ENCODE measurements around the gene FGF6.

FGF6 gene

DNA sequence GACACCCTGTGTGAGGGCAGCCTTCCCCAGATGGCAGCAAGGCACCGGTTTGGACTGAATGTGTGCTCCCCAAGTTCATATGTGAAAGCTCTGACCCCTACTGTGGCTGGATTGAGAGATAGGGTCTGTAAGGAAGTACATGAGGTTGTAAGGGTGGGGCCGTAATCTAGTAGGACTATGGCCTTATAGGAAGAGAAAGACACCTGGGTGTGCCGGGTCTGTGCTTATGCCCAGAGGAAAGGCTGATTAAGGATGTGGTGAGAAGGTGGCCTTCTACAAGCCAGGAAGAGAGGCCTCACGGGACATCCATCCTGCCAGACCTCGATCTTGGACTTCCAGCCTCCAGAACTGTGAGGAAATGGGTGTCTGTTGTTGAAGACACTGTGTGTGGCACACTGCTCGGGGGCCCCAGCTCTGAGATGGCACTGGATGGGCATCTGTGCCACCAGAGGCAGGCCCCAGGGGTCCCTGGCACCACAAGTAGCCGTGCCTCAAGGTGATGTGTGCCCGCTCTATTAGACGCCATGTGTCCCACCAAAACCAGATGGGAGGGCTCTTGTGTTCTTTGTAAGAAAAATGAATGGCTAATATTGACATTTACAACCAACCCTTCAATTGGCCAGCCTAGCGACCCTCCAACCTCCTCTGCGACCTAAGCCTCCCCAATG lies 22.0 kb downstream of the FGF6 start:
- H3K27ac ChIP-seq = no peak overlapping the region
- no peaks in the 10 kb centered on the region for H3K27me3 ChIP-seq
- no peaks in the 10 kb centered on the region for H3K36me3 ChIP-seq
- no peak for TF ChIP-seq CTCF (IDR thresholded peaks at IDR 0.05)
- DNase-seq = no peak
- H3K4me1 ChIP-seq = no peaks in the 10 kb centered on the region
- intact Hi-C loops (cut with DNase I; ENCODE audit: low total_unique reads) = no loop called here
- H3K9me3 ChIP-seq = no peaks in the 10 kb centered on the region
- no peak overlapping the region for H3K4me3 ChIP-seq

GRCh38 chr12:4422985-4423384 lies 22.6 kb downstream of the FGF6 start:
- intact Hi-C loops (cut with DNase I; ENCODE audit: low total_unique reads) = no loop called here
- peaks cover 0 to under 1% of the 10 kb centered on the region in 2 donors for H3K27me3 ChIP-seq

GRCh38 chr12:4421590-4422031 lies 24.0 kb downstream of the FGF6 start:
- H3K36me3 ChIP-seq = no peaks in the 10 kb centered on the region
- peaks cover 0 to 6% of the 10 kb centered on the region in 2 donors for H3K27me3 ChIP-seq
- peak; percentile 29 to 38 for TF ChIP-seq CTCF (IDR thresholded peaks at IDR 0.05)
- no peaks in the 10 kb centered on the region for H3K4me1 ChIP-seq
- no peak overlapping the region for H3K4me3 ChIP-seq
- intact Hi-C loops (cut with DNase I; ENCODE audit: low total_unique reads) = no loop called here
- H3K9me3 ChIP-seq = no peaks in the 10 kb centered on the region
- no peak overlapping the region for H3K27ac ChIP-seq
- DNase-seq = no peak

More at GRCh38 chr12:4422985-4423384, 22.6 kb downstream of the FGF6 start:
- no peak for TF ChIP-seq CTCF (IDR thresholded peaks at IDR 0.05)
- no peaks in the 10 kb centered on the region for H3K9me3 ChIP-seq
- H3K4me1 ChIP-seq = no peaks in the 10 kb centered on the region
- H3K27ac ChIP-seq = no peak overlapping the region
- no peak for DNase-seq
- no peaks in the 10 kb centered on the region for H3K36me3 ChIP-seq
- no peak overlapping the region for H3K4me3 ChIP-seq

DNA sequence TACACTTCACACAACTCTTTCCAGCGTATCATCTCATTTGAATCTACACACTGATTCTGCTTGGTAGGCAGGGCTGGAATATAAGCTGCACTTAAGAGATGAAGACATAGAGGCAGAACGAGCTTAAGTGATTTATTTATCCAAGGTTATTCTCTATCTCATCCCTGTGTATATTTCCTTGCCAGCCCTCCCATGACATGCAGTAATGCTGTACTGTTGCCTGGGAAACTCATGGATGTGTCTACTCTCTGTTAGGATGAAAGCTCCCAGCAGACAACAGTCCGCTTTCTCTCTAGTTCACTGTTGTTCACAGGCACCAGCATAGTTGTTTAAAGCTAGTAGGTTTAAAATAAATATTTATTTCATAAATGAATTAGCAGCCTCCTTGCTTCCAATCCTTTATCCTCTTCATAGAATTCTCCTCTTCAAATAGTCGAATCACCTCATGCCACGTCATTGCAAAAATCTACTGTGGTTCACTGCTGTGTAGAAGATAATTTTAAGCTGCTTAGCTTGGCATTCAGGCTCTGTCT lies 25.4 kb downstream of the FGF6 start:
- no peaks in the 10 kb centered on the region for H3K36me3 ChIP-seq
- TF ChIP-seq CTCF (IDR thresholded peaks at IDR 0.05) = no peak
- intact Hi-C loops (cut with DNase I; ENCODE audit: low total_unique reads) = no loop called here
- no peak overlapping the region for H3K4me3 ChIP-seq
- no peaks in the 10 kb centered on the region for H3K9me3 ChIP-seq
- no peaks in the 10 kb centered on the region for H3K4me1 ChIP-seq
- H3K27ac ChIP-seq = no peak overlapping the region
- peaks cover 0 to 7% of the 10 kb centered on the region in 2 donors for H3K27me3 ChIP-seq
- no peak for DNase-seq

DNA sequence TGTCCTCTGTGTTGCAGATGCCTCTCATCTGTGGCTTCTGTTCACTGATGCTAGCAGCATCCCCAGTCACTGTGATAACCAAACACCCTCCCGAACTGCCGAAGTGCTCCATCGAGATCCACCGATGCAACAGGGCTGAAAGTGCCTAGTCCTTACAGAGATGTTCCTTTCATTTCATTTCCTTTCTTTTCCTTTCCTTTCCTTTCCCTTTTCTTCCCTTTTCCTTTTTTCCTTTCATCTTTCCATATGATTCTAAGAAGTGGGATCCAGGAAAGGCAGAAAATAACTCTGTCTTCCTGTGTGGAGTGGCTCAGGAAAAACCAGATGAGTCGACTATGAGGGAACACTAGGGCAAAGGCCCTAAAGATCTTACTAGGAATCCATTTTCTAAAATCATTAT lies 26.7 kb downstream of the FGF6 start:
- intact Hi-C loops (cut with DNase I; ENCODE audit: low total_unique reads) = no loop called here
- Histone ChIP-seq H3K27me3 (peaks cover 0 to 13% of the 10 kb centered on the region in 2 donors), H3K4me3 (no peak overlapping the region), H3K9me3 (no peaks in the 10 kb centered on the region), H3K27ac (peak overlapping the region in 1 of 2 donors; percentile 77), H3K4me1 (no peaks in the 10 kb centered on the region), H3K36me3 (no peaks in the 10 kb centered on the region)
- no peak for TF ChIP-seq CTCF (IDR thresholded peaks at IDR 0.05)
- no peak for DNase-seq

Data from tibial artery (tissue), 4 donors.